NCI-H1105 (cell line): ENCODE data around the gene NUDT16.

Experiments used
- DNase-seq: peaks from one replicate; lab custom pipeline; 2025; lab: John Stamatoyannopoulos, UW

Gene NUDT16

DNA sequence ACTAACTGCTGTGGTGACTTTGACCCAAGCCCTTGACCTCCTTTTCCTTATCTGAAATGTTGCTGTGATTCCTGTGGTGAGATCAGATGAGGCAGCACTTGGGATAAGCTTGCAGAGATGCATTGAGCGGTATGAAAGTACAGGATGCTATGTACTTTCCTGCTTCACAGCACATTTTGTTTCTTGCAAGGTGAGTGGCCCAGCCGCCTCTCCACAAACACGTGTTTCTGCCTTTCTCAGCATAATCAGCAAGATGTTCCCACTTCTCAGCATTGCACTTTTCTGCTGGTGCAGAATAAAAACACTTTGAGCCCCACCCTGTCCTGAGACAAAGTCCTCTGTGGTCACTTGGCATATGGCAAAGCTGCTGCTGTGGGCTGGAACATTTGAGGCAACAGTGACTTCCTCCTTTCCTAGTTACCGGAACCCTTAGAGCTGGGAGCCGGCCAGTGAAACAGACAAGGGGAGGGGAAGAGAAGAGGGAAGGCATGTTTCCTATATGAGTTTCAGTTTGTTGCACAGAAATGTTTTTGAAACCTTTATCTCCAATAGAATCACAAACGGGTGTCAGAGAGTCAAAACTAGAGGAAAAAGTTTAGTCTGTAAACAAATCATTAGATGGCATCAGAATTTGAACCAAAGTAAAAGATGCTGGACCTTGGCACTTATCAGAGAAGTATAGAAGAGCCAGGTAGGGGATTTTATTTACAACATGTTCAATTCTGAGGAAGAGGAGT, 5.0 kb downstream of the NUDT16 start:
- DNase-seq: no peak

DNA sequence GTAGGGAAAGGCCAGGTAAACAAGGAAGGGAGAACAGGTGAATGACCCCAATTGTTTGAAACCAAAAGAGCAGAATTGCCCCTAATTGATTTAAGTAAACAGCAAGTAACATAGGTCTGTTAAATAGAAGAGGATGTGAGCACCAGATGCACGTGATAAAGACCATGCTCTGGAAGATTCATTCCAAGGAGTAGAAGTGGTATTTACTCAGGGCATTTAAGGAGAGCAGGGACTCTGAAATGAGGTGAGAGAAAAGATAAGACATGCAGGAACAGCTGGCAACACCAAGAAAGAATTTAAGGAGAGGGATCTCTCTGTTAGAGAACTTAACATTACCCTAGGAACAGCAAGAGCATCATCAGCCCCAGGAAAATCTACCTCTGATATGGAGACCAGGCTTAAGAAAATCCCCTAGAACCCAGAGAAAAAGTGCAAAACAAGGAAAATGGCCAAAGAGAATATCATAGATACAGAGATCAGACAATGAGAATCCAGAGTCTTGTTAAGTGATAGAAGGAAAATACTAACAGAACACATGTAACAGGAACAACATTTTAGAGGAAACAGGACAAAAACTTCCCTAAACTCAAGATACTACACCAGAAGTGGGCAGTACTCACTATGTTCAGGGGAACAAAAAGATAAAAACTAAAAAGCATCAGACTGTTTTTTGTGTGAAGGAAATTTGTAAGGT, 6.4 kb downstream of the NUDT16 start:
- DNase-seq: no peak

DNA sequence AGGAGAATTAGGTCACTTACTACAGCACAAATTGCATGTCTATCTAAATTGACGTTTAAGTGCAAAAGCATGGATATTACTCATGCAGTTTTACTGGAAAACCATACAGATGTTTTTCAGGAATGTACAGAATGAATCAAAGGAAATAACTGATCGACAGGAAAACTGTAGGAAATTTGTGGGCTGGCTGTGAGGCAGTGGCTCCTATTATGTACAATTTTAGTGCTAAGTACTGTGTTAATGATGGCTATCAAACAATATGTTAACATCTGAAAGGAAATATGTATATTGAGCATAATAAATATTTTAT, 6.9 kb downstream of the NUDT16 start:
- no peak for DNase-seq

DNA sequence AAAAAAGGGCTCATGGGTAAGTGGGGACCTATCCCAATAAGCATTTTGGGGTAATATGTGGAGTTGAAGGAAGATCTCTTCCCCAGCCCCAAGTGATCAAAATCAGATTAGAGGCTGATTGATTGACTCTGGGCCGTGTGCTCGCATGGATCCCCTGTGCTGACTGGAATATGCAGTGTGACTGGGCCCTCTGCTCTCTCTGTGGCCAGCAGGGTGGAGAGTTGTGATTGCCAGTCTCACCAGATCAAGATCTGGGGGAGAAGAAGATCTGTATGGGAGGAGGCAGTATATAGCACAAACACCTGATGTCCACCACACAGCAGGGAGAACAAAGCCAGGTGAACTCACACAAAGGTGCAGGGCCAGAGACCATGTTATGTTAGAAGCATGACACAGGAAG, 8.8 kb downstream of the NUDT16 start:
- no peak for DNase-seq

DNA sequence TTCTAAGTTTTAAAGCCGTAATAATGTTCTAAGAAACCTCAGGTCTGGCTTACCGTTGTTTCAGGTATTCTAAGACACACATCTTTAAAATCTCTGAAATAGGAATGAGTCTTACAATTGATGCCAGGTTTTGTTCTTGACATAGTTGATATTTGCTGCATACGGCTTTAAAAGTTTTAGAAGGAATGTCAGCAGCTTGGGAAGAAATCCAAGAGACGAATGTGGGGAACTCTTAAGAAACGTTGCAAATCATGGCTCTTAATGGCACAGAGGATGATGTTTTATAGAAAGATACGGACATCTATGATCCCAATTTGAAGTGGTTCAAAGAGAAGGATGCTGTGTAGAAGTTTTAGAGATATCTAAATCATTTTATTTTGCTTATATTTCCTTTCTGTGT, 11.5 kb downstream of the NUDT16 start:
- no peak for DNase-seq

DNA sequence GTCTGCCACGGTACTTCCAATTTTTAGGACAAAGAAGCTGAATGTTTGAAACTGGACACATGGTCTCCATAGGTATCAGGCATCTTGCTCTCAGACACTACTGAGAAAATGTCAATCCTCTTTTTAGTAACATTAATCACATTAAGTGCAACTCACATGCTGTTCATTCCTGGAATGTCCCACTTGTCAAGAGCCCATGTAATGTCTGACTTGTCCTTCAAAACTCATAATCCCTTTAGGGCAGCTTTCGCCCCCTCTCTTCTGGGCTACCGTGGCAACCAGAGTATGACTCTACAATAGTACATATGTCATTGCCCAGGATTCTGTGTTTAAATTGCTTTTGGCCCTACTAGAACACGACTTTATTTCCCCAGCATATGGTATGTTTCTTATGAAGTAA, 12.3 kb downstream of the NUDT16 start:
- no peak for DNase-seq

DNA sequence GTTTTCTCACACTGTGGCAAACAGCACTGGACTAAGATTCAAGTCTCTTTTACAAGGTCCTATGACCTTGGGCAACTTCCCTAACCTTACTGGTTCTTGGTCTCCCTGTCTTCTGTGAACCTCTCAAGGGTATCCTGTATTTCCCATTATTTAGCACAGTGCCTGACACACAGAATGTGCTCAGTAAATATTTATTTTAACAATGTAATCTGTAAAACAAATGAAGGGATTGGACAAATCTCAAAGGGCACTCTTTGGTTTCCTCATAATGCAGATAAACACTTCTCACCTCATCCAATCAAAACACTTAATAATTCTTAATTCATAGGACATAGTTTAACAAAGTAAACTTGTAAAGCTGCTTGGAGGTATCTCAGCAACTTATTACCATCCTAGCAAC, 12.8 kb downstream of the NUDT16 start:
- no peak for DNase-seq

DNA sequence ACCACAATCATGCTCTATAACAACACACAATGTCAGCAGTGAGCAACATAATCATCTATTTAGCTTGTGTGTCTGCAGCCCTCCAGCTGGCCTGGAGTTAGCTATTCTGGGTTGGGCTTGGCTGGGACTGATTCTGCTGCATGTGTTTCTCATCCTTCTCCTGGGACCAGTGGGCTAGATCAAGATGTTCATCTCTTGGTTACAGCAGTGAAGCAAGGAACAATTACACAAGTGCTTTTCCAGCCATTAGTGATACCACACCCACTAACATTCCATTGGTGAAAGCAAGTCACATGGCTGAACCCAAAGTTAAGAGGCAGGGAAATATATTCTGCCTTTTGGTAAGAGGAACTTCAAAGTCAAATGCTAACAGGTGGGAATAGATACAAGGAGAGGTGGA, 14.6 kb downstream of the NUDT16 start:
- no peak for DNase-seq

DNA sequence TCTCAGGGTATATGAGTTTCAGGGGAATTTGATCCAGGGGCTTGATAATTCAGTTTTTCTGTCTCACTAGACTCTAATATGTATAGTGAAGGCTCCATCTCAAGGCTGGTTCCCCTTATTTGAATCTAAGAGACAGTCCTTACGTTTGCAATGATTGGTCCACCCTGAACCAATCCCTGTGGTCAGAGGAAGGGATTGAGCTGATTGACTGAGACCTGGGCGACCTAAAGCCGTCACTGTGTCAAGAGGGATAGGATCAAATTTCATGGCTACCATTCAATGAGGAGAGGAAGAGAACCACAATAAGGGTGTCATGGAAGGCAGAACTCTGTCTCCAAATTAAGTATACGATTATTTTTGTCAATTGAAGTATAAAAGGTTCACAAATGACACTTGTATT, 16.3 kb downstream of the NUDT16 start:
- no peak for DNase-seq

DNA sequence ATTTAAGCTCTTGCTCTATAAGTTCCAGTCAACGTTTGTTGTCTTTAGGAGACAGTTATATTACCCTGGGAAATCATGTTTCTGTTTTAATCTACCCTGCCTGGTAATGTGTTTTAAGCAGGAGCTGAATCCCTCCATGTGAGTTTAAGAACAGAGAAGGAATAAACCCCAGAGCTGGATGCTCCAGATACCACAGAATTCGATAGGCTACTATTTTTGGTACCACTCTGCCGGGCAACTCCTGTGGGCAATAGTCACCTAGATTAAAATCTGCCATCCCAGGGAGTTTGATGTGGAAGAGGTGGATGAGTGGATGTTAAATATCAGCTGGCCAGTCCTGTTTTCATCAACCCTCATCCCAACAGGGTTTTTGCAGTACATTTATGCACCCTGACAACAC, 20.4 kb downstream of the NUDT16 start:
- no peak for DNase-seq

DNA sequence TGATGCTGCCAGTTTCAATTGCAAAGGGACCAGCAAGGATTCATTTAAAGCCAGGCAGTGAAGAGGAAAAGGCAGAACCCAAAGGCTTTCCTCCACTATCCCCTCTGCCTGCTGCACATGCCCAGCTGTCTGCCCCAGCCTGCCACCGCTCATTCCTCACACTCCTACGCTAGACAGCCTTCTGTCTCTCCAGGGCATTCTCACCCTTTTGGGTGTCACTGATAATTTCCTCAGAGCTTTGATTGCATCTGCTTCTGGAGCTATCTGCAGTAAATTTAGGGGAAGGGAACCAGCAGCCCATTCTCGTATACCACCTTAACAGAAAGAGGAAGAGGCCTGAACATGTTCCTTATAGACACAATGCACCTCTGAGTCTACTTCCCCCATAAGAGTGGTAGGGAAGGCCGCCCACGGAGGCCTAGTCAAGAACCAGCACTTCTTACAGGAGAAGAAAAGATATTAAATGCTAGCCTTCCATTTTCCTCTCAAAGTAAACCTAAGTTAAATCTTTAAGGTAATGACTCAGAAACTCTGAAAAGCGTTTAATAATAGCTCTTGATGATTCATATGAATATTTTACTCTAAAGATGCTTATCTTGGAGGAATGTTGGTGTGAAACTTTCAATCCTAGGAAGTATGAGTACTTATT, 20.9 kb downstream of the NUDT16 start:
- no peak for DNase-seq

DNA sequence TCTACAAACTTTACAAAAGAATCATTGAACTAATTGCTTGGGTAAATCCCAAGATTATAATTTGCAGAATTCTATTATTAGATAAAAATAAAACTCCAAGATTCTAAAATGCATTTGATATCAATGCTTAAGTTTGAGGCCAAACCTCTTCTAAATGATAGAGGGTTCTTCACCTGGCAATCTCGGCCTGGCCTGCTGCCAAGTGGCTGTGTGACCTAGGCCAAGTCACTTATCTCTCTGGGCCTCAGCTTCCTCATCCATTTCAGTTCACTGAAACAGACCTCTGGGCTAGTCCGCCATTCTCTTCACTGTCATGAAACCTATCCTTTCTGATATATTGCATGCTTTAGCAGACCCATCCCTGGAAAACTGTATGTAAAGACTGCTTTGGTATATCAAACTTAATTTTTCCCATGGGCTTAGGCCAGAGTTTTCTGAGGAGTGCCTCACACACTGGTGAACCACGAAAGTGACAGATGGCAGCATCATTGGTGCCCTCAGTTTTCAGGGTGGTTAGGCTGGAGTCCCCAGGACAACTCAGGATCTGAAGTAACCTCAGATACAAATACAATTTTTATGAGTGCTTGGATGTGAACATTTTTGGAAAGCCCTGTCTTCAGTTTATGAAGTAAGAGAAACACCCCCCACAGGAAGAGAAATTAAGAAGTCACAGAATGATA, 21.8 kb downstream of the NUDT16 start:
- DNase-seq: no peak

DNA sequence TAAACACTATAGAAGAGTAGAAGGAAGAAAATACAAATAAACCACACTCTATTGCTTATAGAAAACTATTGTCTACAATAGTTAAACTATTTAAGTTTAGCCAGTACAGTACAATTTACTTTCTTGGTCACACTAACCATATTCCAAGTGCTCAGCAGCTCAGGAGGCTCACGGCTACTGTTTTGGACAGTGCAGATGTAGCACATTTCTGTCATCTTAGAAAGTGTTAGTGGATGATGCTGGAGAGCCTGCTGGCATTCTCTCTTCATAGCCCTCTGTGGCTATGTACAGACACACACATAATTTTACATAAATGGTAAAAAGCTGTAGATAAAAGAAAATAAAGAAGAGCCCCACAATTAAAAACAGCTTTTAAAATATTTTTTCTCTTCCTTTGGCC, 23.8 kb downstream of the NUDT16 start:
- DNase-seq: no peak

DNA sequence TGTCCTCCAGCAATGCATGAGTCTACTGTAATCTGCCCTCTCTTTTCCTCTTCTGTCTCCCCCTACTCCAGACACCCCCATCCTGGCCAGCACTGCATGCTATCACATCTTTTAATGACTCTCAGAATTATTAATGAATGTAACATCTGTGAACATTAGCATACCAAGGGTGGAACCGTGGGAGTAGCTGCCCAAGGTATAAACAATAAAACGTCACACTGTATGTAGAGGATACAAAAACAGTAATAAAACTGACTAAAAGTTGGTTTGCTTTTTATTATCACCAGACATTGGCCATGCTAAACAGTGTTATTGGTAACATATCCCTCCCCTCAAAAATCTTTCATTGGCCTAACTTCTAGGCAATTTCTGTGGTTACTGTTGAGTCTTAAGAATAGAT, 24.7 kb downstream of the NUDT16 start:
- DNase-seq: no peak

DNA sequence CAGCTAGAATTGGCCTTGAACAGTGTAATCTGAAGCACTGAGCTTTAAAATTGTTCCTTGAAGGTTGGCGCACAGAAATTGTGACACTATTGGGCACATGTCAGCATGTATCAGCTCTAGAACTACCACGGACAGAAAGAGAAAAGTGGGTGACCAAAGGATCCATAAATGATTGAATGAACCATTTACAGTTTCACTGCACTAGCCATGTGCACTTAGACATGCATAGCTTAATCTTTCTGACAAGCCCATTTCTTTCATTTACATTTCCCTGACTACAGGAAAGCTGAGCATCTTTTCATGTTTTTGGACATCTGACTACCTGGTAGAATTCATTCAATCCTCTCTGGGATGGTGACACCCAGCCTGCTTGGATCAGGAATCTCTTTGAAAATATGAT, 36.2 kb downstream of the NUDT16 start:
- DNase-seq: no peak

DNA sequence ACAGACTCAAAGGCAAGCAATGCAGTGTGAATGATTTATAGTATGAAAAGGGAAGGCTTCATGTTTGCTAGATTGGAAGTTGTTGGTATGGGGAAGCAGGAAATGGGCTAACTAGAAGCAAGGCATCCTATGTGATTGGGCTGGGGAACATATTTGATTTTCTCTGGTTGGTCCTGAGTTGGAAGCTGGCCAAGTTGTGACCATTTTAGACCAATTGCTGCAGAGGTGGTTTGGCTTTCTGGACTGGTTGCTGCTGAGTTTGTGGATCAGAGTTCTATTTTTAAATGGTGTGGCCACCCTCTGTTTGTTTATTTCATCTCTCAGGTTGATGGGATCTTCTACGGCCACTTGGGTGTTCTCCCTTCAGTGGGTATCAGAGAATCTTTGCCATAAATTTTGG, 39.7 kb downstream of the NUDT16 start:
- no peak for DNase-seq

DNA sequence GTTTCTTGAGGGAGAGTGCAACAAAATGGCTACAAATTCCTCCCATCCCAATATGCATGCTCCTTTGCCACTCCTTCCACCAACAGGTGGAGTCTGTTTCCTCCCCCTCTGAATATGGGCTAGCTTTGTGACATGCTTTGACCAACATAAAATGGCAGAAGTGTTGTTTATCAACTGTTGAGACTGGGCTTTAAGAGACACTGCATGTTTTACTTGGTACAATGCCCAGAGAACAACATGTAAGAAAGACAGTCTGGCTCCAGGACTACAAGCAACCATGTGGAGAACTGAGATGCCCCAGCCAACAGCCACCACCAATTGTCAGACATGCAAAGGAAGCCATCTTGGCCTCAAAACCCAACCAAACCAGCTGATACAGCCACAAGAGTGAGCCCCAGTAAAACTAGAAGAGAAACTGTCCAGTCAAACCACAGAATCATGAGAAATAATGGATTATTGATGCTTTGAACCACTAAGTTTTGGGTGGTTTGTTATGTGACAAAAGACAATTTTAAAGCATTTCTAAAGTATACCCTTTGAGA, 40.5 kb downstream of the NUDT16 start:
- DNase-seq: no peak

DNA sequence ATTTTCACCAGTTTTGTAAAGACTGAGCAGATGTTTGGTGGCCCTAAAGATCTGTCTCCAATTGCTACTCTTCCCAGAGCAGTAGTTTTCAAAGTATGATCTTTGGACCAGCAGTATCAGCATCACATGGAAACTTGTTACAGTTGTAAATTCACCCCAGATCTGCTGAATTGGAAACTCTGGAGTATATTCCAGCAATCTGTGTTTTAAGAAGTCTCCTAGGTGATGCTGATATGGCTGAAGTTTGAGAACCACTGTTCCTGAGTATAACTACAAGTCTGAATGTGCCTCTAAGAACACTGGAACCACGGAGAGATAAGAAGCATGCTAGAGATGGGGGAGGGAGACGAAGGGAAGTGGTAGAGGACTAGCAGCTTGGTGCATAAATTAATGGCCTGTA, 45.7 kb downstream of the NUDT16 start:
- no peak for DNase-seq

DNA sequence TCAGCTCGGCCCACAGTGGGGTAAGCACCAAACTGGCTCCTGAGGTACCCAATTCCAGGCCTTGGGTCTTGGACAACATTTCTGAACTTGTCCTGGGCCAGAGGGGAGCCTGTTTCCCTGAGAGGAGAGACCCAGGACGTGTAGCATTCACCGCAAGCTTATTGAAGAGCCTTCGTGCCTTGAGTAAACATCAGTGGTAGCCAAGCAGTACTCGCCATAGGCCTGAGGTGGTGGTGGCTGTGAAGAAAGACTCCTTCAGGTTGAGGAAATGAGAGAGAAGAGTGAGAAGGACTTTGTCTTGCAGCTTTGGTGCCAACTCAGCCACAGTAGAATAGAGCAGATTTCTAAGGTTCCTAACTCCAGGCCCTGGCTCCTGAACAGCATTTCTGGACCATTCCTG, 50.2 kb downstream of the NUDT16 start:
- DNase-seq: no peak

DNA sequence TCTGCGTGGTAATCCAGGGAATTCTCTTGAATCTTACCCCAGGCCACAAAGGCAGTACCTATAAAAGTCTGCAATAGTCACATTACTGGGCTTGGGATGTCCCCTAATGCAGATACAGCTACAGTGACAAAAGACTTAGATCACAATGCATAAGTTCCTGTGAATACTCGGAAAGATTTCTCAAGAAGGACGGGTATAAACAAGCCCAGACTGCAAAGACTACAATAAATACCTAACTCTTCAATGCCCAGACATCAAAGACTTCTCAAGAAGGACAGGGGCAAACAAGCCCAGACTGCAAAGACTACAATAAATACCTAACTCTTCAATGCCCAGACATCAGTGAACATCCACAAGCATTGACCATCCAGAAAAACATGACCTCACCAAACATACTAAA, 50.9 kb downstream of the NUDT16 start:
- no peak for DNase-seq

DNA sequence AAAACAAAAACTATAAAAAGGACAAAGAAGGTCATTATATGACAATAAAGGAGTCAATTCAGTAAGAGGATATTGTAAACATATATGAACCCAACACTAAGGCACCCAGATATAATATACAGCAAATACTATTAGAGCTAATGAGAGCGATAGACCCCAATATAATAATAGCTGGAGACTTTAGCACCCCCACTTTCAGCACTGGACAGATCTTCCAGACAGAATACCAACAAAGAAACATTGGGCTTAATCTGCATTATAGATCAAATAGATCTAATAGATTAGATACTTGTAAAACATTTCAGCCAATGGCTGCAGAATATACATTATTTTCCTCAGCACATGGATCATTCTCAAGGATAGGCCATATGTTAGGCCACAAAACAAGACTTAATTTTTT, 53.4 kb downstream of the NUDT16 start:
- DNase-seq: no peak
